Glomerular visceral epithelial cell (primary cell): Measurements from ENCODE around the gene TEX54.
"Not testable (repeated sequence)": the region's sequence is repeated elsewhere in the genome, so short reads cannot be mapped to it uniquely, and the experiment has no call there.

Experiments used
- DNase-seq: peaks from one replicate; pipeline ENCODE4 v3.0.0-alpha.2; 2016; ENCODE audit errors: extremely low spot score

Gene TEX54

GRCh38 chr11:62835336-62835735, 2.7 kb upstream of the TEX54 start:
- no peak for DNase-seq

DNA sequence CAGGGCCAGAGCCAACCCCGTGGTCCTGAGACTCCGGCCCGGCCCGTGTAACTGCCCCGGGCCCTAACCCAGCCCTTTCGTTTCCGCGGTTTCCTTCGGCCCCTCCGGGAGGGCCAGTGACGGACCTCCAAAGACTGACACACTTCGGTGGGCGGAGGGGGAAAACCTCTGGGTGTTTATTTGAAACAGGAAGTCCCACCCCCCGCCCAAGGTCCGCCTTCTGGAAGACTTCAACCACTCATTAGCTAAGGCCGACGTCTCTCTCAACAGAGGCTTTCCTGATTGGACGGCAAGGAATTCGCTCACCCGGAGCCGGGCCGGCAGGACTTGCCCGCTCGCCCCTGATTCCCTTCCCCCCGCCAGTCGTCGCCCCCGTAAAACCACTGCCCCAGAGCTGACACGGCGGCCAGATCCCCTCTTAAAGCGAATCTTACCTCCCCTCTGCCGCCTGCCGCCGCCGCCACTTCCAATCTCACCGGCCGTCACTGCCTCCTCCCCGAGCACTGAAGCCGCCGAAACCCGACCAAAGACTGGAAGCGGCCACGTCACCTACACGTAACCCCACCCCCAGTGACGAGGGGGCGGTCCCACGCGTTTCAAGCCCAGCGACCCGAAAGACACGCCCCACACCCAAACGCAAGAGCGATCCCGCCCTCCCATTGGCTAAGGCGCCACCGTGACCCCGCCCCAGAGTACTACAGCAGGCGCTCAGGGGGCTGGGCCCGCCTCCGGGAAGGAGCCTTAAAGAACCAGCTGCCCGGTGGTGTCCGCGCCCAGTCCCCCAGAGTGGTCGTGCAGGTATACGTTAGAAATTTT, 913 bp downstream of the TEX54 start, which contains the start of gene STX5:
Gene STX5, minus strand, starts transcription at position 532 of the 816 bp plus-strand sequence. CDS start 808 bp downstream, outside the sequence.
- DNase-seq = peak; percentile 98

DNA sequence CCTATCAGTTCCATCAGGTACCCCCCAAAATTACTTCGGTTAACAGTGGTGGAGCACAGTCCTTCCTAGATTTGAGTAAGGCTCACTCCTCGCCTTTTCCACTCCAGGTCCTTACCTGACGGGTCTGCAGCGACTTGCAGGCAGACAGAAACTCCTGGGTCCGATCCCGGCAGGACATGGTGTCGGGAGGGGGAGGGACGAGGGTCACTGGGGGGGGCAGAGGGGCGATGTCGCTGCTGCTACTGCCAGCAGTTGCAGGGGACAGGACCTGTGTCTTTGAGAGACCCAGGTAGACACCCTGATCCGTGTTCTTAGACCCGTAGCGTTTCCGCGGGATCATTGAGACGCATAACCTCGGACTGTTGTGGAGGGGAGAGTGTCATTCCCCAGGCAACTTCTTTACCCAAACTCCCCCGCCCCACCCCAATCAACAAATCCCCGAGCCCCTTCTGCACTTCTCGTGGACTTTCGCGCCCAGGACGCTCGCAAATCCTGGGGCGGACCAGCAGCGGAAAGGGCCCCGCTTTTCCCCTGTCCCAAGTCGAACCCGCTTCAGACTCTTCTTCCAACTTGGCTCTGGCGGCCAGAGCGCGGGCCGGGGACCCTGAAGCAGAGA, 1.6 kb downstream of the TEX54 start:
- DNase-seq = no peak

- DNase-seq = not testable (repeated sequence)
Measured at GRCh38 chr11:62828130-62828529, 4.5 kb downstream of the TEX54 start.

DNA sequence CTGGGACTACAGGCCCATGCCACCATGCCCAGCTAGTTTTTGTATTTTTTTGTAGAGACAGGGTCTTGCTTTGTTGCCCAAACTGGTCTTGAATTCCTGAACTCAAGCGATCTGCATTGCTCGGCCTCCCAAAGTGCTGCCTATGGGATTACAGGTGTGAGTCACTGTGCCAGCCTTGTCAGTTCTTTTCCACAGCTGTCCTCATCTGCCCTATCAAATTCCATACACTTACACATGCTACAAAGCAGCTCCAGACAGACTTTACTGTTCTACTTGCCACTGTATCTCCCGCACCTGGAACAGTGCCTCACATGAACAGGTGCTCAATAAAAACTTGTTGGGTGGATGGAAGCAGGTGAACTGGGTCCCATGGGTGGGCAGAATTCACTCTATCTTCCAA, 9.0 kb downstream of the TEX54 start:
- DNase-seq = no peak

GRCh38 chr11:62817129-62817528, 15.5 kb downstream of the TEX54 start:
- no peak for DNase-seq

- DNase-seq = no peak
Measured at GRCh38 chr11:62816557-62816956, 16.1 kb downstream of the TEX54 start.

DNA sequence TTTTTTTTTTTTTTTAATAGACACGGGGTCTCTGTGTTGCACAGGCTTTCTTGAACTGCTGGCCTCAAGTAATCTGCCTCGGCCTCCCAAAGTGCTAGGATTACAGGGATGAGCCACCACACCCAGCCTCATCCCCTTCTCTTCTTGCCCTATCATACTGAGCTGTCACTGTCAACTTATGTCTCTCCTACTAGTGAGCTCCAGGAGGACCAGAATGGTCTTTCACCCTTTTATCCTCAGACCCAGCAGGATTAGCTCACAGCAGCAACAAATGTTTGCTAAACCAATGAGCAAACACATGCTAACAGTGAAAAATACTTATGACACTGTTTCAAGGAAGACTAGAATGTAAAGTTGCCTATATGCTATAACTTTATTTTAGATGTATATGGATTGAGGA, 21.0 kb downstream of the TEX54 start:
- no peak for DNase-seq

DNA sequence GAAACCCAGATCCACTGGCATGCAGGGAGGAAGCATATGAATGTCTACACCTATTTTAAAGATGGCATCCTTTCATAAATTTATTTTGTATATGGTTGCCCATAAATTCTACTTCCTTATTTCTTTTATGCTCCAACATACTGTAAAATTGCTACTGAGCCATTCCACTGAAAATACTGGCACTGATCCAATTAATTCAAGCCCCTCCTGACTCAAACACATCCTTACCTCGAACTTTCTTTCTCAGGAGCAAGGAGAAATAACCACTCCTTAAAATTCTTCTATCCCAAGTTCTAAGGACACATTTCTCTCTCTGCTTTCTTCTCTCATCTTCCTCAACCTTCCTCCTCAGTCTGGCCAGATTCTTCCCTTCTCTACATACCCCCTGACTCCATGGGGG, 21.9 kb downstream of the TEX54 start:
- DNase-seq = no peak

DNA sequence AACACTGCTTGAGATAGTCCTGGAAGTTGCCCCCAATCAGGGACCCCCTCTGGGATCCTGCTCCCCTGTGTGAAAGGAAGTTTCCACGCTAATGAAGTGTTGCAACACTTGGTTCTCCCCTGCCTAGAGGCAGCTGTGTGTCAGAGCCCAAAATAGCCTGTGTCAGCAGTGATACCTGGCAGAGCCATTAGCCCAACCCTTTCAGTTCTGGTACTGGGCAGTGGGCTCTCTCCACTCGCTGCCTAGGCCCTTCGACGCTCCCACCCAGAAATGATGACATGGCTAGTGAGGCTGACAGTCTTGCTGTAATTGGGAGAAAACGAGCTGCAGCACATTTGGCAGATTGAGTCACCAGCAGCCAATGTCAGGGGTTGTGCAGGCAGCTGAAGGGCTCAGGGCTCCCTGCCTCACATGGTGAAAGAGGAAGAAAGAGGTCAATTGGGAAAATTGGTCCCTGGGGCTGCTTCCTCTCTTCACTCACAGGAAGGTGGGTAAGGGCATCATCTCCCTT, 26.0 kb downstream of the TEX54 start:
- DNase-seq = no peak

- DNase-seq = peak; percentile 37
Measured at GRCh38 chr11:62805961-62806441, 26.6 kb downstream of the TEX54 start.

GRCh38 chr11:62805076-62805892, 27.4 kb downstream of the TEX54 start, which contains the start of gene NXF1:
Gene NXF1, minus strand, starts transcription at chr11:62805440. Its CDS starts 84 bp downstream, at chr11:62805356.
- peak; percentile 97 for DNase-seq

GRCh38 chr11:62804310-62805075, 28.1 kb downstream of the TEX54 start:
- peak; percentile 37 for DNase-seq

DNA sequence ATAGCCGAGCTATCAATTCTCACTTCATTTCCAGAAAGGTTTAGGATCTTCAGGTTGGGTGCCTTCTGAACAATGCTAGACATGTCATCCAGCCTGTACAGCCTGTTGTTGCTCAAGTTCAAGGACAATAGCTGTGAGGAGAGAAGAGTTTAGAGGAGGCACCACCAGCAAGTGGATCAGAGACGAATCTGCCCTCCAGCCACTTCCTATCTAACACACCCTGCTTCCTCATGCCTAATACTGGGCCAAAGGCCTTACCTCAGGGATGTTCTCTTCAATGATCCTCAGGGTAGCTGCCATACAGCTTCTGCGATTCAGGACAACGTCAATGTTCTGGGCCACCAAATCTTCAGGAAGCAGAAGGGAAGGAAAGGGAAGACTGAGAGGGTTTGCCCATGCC, 31.6 kb downstream of the TEX54 start:
- no peak for DNase-seq

DNA sequence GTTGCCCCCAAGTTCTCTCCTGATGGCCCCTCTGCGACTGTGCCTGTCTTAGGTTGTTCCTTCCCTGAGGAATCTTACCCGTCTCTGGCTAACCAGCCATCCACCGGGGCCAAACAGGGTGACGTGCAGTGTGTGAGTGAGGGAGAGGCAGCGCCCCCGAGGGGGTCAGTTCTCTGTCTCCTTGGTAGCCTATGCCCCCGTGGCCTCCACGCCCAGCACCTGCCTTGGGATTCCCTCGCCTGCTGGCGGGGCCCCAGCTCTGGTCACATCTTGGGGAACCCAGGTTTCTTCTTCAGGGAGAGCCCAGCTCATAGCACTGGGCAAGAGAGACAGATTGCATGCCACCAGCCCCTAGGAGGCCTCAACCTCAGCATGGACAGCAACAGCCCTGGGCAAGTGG, 33.2 kb downstream of the TEX54 start:
- DNase-seq = no peak

GRCh38 chr11:62796281-62796680, 36.4 kb downstream of the TEX54 start:
- no peak for DNase-seq

DNA sequence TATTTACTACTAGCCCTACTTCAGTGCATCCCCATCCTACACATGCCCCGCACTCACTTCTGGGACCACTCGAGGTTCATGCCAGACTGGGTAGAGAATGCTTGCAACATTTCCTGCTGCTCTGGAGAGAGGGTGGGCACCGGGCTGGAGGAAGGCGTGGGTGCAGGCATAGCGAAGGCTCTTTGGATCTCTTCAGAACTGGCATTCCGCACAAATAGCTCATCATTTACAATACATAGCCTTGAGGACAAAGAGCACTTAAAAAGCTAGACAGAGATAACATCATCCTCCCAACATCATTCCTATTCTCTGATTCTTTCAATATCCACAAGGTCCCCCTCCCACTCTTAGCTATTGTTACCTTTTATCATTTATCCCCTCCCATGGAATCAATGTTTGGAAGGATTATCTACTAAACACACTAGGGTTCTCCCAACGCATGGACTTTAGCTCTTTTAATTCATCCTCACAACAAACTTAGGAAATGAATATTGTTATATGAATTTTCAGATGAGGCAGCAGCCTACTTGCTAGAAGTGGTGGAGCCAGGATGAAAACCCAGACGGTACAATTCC, 38.4 kb downstream of the TEX54 start:
- DNase-seq = no peak

GRCh38 chr11:62792202-62792575, 40.5 kb downstream of the TEX54 start:
- DNase-seq = peak; percentile 17

GRCh38 chr11:62791501-62792201, 41.0 kb downstream of the TEX54 start, which contains the start of gene TMEM223:
Gene TMEM223, minus strand, starts transcription at chr11:62792006. Its CDS starts 12 bp downstream, at chr11:62791994.
- peak; percentile 82 for DNase-seq

DNA sequence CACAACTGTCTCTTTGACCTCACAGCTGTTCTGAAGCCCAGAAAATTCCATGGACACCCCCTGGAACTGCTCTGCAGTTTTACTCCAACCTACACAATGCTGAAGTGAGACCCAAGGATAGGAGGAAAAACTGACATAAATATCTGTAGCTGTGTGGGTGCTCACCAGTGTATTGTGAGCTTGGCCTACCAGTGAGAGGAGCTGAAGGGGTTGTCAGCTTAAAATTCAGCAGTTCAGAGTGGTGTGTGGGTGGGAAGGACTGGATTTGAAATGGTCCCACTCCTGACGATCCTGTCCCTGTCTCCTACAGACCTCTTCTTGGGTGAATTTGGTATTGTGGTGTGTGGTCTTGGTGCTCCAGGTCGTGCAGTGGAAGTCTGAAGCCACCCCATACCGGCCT, 43.1 kb downstream of the TEX54 start:
- no peak for DNase-seq
